HCT116 (cell line): ENCODE results near the gene DDAH1. TPM values are rescaled to one million over a fixed set of nuclear protein-coding genes. Genes with fewer than 3 reads are reported as not detected.

Source experiments
- ATAC-seq: fragments of 200-7000 bp; cut with Tn5 transposase; 2 replicates; pipeline ENCODE4 v1.9.1; 2020; ENCODE audit warnings: mild to moderate bottlenecking, moderate library complexity
- BruUV-seq: library from RNA; stranded (reverse); fragments of 400-500 nt; replicated peaks from 2 replicates; lab custom pipeline; 2021; lab: Mats Ljungman, UMichigan
- CTCF ChIA-PET: fragments of 300-600 bp; sonication (Branson Sonifier 250); formaldehyde crosslinking; loops from one replicate; lab custom pipeline; 2021; ENCODE audit warnings: antibody characterized with exemption; lab: Charles Lee
- POLR2A ChIA-PET: fragments of 300-600, 350-600 bp; sonication (Branson Sonifier 250); formaldehyde crosslinking; loops from one replicate; lab custom pipeline; 2021; ENCODE audit warnings: antibody characterized with exemption; lab: Charles Lee
- RAD21 ChIA-PET, 2 experiments: fragments of 300-600 bp; sonication (Branson Sonifier 250); formaldehyde crosslinking; loops; one replicate each; lab custom pipeline; 2023; ENCODE audit warnings: low total read pairs in 2 of 2; ENCODE audit not compliant: uncharacterized antibody in 2 of 2, unreplicated experiment in 2 of 2, low non-redundant PET in 1 of 2; lab: Charles Lee
- DNase-seq: peaks from one replicate; pipeline ENCODE4 v3.0.0-alpha.2; 2010; ENCODE audit warnings: low read depth, low spot score
- H2AFZ ChIP-seq: fragments of 200-600 bp; shearing (Covaris generic), sonication (generic); 2 replicates; pipeline ENCODE4 v1.6.1; 2017; ENCODE audit warnings: low read depth, mixed run types, mixed read lengths, antibody characterized with exemption, low read length; ENCODE audit not compliant: poor library complexity, severe bottlenecking
- H3K27ac ChIP-seq: 2 replicates; pipeline ENCODE4 v1.5.1; 2012; ENCODE audit warnings: low read depth, low read length
- H3K27me3 ChIP-seq: fragments of 200-600 bp; sonication (generic); 2 replicates; pipeline ENCODE4 v1.6.1; 2016; ENCODE audit warnings: mixed run types, low read length, mixed read lengths; ENCODE audit not compliant: insufficient read depth
- H3K36me3 ChIP-seq, 2 experiments: fragments of 200-500 bp in 1 of 2; fragments of 200-600 bp in 1 of 2; sonication (Bioruptor generic) in 1 of 2; sonication (generic) in 1 of 2; 2 replicates each; pipeline versions ENCODE4 v1.5.1 to v1.6.1; 2014 to 2016; ENCODE audit warnings: low read length in 2 of 2, inconsistent platforms in 1 of 2, mixed read lengths in 1 of 2, mixed run types in 1 of 2; ENCODE audit not compliant: insufficient read depth in 2 of 2, control insufficient read depth in 1 of 2
- H3K4me1 ChIP-seq, 2 experiments: fragments of 200-600 bp in 1 of 2; sonication (generic) in 1 of 2; 2 replicates each; pipeline versions ENCODE4 v1.5.1 to v1.6.1; 2012 to 2017; ENCODE audit warnings: low read length in 2 of 2, inconsistent platforms in 1 of 2, mild to moderate bottlenecking in 1 of 2, mixed read lengths in 1 of 2, mixed run types in 1 of 2, moderate library complexity in 1 of 2; ENCODE audit not compliant: insufficient read depth in 2 of 2, control insufficient read depth in 1 of 2
- H3K4me2 ChIP-seq: fragments of 200-600 bp; sonication (generic); 2 replicates; pipeline ENCODE4 v1.6.1; 2017; ENCODE audit warnings: mixed run types, low read length, mixed read lengths
- H3K4me3 ChIP-seq, 2 experiments: fragments of 200-600 bp in 1 of 2; sonication (generic) in 1 of 2; replicated peaks in 1 of 2; 2 replicates each; pipeline ENCODE4 v1.5.1; 2011 to 2016; ENCODE audit warnings: low read length in 2 of 2, control low read depth in 1 of 2, low read depth in 1 of 2, mild to moderate bottlenecking in 1 of 2, mixed read lengths in 1 of 2, mixed run types in 1 of 2
- H3K79me2 ChIP-seq: fragments of 200-600 bp; sonication (generic); 2 replicates; pipeline ENCODE4 v1.6.1; 2017; ENCODE audit warnings: mild to moderate bottlenecking, mixed run types, low read length, moderate library complexity, mixed read lengths; ENCODE audit not compliant: insufficient read depth
- H3K9ac ChIP-seq: fragments of 200-600 bp; sonication (generic); 2 replicates; pipeline ENCODE4 v1.6.1; 2016; ENCODE audit warnings: low read length, mixed read lengths
- H3K9me2 ChIP-seq: fragments of 200-600 bp; sonication (generic), shearing (Covaris generic); 2 replicates; pipeline ENCODE4 v1.6.1; 2017; ENCODE audit warnings: mixed run types, mild to moderate bottlenecking, moderate library complexity; ENCODE audit not compliant: insufficient read depth
- H3K9me3 ChIP-seq, 2 experiments: fragments of 200-500 bp in 1 of 2; fragments of 200-600 bp in 1 of 2; sonication (Bioruptor generic) in 1 of 2; sonication (generic) in 1 of 2; 2 replicates each; pipeline ENCODE4 v1.6.1; 2014 to 2017; ENCODE audit warnings: low read length in 2 of 2, mixed read lengths in 2 of 2, inconsistent platforms in 1 of 2, low read depth in 1 of 2, mild to moderate bottlenecking in 1 of 2, mixed run types in 1 of 2, moderate library complexity in 1 of 2; ENCODE audit not compliant: control insufficient read depth in 1 of 2, insufficient read depth in 1 of 2
- H4K20me1 ChIP-seq: fragments of 200-600 bp; sonication (generic), shearing (Covaris generic); 2 replicates; pipeline ENCODE4 v1.6.1; 2017; ENCODE audit warnings: mixed run types, mild to moderate bottlenecking, moderate library complexity; ENCODE audit not compliant: insufficient read depth
- EGR1 ChIP-seq: IDR thresholded peaks from 2 replicates; pipeline ENCODE4 v1.6.1; 2012; ENCODE audit warnings: low read depth
- EZH2 ChIP-seq: fragments of 200-600 bp; sonication (generic); IDR thresholded peaks from 2 replicates; pipeline ENCODE4 v1.6.1; 2017; ENCODE audit warnings: antibody characterized with exemption, mixed run types
- RAD21 ChIP-seq: IDR thresholded peaks from 2 replicates; pipeline ENCODE4 v1.6.1; 2012; ENCODE audit warnings: low read depth, mild to moderate bottlenecking
- SIN3A ChIP-seq: IDR thresholded peaks from 2 replicates; pipeline ENCODE4 v1.6.1; 2012; ENCODE audit warnings: low read depth
- SRF ChIP-seq: IDR thresholded peaks from 2 replicates; pipeline ENCODE4 v1.6.1; 2012; ENCODE audit warnings: low read depth
- TCF7L2 ChIP-seq: IDR thresholded peaks from 2 replicates; pipeline ENCODE4 v1.7.0; 2011; ENCODE audit warnings: borderline replicate concordance, inconsistent platforms; ENCODE audit not compliant: insufficient read depth, insufficient read length; ENCODE audit errors: extremely low read depth
- YY1 ChIP-seq: IDR thresholded peaks from 2 replicates; pipeline ENCODE4 v1.6.1; 2011; ENCODE audit warnings: low read length, low read depth, moderate library complexity, mild to moderate bottlenecking; ENCODE audit not compliant: insufficient replicate concordance; ENCODE audit errors: extremely low read depth
- ZBTB33 ChIP-seq: IDR thresholded peaks from 2 replicates; pipeline ENCODE4 v1.6.1; 2011; ENCODE audit warnings: mild to moderate bottlenecking, low read length, moderate library complexity; ENCODE audit not compliant: insufficient replicate concordance; ENCODE audit errors: extremely low read depth
- ZNF274 ChIP-seq: fragments of 200-500 bp; sonication (Bioruptor generic); IDR thresholded peaks from 2 replicates; pipeline ENCODE4 v1.6.1; 2014; ENCODE audit warnings: mild to moderate bottlenecking, low read depth, low read length, inconsistent platforms
- intact Hi-C: fragments of 100-400 bp; cut with micrococcal nuclease; formaldehyde crosslinking; loops from 2 replicates; pipeline ENCODE4 v1.10.0; 2022
- total RNA-seq: library from RNA; stranded (reverse); gene quantifications from one replicate; pipeline ENCODE4 v1.2.1, GENCODE V29; 2021; ENCODE audit not compliant: unreplicated experiment
- TF ChIP-seq, protein P1 (sequence below): IDR thresholded peaks from 2 replicates; pipeline ENCODE4 v1.6.1; 2012; ENCODE audit warnings: low read depth
- TF ChIP-seq, protein P2 (sequence below), 3 experiments: fragments of 200-600 bp in 1 of 3; sonication (generic) in 1 of 3; IDR thresholded peaks in 2 of 3; conservative IDR thresholded peaks in 1 of 3; 2 replicates each; pipeline ENCODE4 v1.5.1; 2012 to 2017; ENCODE audit warnings: low read depth in 2 of 3, low read length in 2 of 3, antibody characterized with exemption in 1 of 3, borderline replicate concordance in 1 of 3, control low read depth in 1 of 3, mild to moderate bottlenecking in 1 of 3, mixed read lengths in 1 of 3, mixed run types in 1 of 3, moderate library complexity in 1 of 3; ENCODE audit not compliant: insufficient read depth in 1 of 3

DDAH1 gene
- total RNA-seq, 1 experiment from 2014 or later: 16.6 TPM

- Histone ChIP-seq H3K36me3 (no peaks in the 10 kb centered on the region), H3K9me2 (no peaks in the 10 kb centered on the region), H2AFZ (no peak overlapping the region), H3K27me3 (no peaks in the 10 kb centered on the region), H3K4me2 (no peak overlapping the region), H3K79me2 (no peaks in the 10 kb centered on the region), H3K4me3 (no peak overlapping the region), H3K4me1 (peaks cover 12 to 17% of the 10 kb centered on the region in 2 experiments), H4K20me1 (no peaks in the 10 kb centered on the region), H3K9ac (no peak overlapping the region), H3K27ac (no peak overlapping the region), H3K9me3 (no peaks in the 10 kb centered on the region)
- ChIA-PET RAD21 (no interaction called here), CTCF (interaction anchor here (0.7 kb wide), 1 partner anchor 26 kb away, joined by 3 read pairs; no protein-coding TSS in a partner anchor), POLR2A (no interaction called here)
- TF ChIP-seq YY1: no peak
- no peak for TF ChIP-seq EZH2
- TF ChIP-seq ZNF274: no peak
- TF ChIP-seq SIN3A: no peak
- TF ChIP-seq, protein P1, sequence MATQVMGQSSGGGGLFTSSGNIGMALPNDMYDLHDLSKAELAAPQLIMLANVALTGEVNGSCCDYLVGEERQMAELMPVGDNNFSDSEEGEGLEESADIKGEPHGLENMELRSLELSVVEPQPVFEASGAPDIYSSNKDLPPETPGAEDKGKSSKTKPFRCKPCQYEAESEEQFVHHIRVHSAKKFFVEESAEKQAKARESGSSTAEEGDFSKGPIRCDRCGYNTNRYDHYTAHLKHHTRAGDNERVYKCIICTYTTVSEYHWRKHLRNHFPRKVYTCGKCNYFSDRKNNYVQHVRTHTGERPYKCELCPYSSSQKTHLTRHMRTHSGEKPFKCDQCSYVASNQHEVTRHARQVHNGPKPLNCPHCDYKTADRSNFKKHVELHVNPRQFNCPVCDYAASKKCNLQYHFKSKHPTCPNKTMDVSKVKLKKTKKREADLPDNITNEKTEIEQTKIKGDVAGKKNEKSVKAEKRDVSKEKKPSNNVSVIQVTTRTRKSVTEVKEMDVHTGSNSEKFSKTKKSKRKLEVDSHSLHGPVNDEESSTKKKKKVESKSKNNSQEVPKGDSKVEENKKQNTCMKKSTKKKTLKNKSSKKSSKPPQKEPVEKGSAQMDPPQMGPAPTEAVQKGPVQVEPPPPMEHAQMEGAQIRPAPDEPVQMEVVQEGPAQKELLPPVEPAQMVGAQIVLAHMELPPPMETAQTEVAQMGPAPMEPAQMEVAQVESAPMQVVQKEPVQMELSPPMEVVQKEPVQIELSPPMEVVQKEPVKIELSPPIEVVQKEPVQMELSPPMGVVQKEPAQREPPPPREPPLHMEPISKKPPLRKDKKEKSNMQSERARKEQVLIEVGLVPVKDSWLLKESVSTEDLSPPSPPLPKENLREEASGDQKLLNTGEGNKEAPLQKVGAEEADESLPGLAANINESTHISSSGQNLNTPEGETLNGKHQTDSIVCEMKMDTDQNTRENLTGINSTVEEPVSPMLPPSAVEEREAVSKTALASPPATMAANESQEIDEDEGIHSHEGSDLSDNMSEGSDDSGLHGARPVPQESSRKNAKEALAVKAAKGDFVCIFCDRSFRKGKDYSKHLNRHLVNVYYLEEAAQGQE: no peak
- no peak for TF ChIP-seq SRF
- TF ChIP-seq RAD21: no peak
- no peak for TF ChIP-seq TCF7L2
- TF ChIP-seq, protein P2, sequence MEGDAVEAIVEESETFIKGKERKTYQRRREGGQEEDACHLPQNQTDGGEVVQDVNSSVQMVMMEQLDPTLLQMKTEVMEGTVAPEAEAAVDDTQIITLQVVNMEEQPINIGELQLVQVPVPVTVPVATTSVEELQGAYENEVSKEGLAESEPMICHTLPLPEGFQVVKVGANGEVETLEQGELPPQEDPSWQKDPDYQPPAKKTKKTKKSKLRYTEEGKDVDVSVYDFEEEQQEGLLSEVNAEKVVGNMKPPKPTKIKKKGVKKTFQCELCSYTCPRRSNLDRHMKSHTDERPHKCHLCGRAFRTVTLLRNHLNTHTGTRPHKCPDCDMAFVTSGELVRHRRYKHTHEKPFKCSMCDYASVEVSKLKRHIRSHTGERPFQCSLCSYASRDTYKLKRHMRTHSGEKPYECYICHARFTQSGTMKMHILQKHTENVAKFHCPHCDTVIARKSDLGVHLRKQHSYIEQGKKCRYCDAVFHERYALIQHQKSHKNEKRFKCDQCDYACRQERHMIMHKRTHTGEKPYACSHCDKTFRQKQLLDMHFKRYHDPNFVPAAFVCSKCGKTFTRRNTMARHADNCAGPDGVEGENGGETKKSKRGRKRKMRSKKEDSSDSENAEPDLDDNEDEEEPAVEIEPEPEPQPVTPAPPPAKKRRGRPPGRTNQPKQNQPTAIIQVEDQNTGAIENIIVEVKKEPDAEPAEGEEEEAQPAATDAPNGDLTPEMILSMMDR (IDR thresholded peaks at IDR 0.05 in 2 of 3, conservative IDR thresholded peaks at IDR 0.05 in 1 of 3; ENCODE audit: borderline replicate concordance in 1 of 3, insufficient read depth in 1 of 3, low read depth in 2 of 3, low read length in 2 of 3): no peak
- TF ChIP-seq EGR1: no peak
- no peak for TF ChIP-seq ZBTB33
- DNase-seq (no peak), ATAC-seq (no peak)
- intact Hi-C loops: loop anchor here (10.0 kb wide), 1 partner anchor 581 kb away; no protein-coding TSS in a partner anchor
- no TSS peak for BruUV-seq
Measured at GRCh38 chr1:85303440-85304162, 161.4 kb downstream of the DDAH1 start.
